SK-N-SH (cell line): ENCODE data around the gene BTBD16.

Experiments
- CTCF ChIP-seq: fragments of 200-600 bp; sonication (generic); IDR thresholded peaks from 2 replicates; pipeline ENCODE4 v1.6.1; 2017; ENCODE audit warnings: antibody characterized with exemption, mild to moderate bottlenecking, moderate library complexity
- FOXM1 ChIP-seq: IDR thresholded peaks from 2 replicates; pipeline ENCODE4 v1.4.0; 2012; ENCODE audit warnings: low read depth, mild to moderate bottlenecking
- NFIC ChIP-seq: IDR thresholded peaks from 2 replicates; pipeline ENCODE4 v1.4.0; 2012; ENCODE audit warnings: borderline replicate concordance
- RCOR1 ChIP-seq: fragments of 150-350 bp; IDR thresholded peaks from 2 replicates; pipeline ENCODE4 v1.6.1; 2017; ENCODE audit warnings: antibody characterized with exemption, low read length
- RXRA ChIP-seq: IDR thresholded peaks from 2 replicates; pipeline ENCODE4 v1.4.0; 2012; ENCODE audit warnings: low read depth, mild to moderate bottlenecking, borderline replicate concordance
- SMC3 ChIP-seq: IDR thresholded peaks from 2 replicates; pipeline ENCODE4 v1.6.1; 2012; ENCODE audit warnings: low read depth, low read length, improper control_type of control experiment
- TAF1 ChIP-seq: IDR thresholded peaks from 2 replicates; pipeline ENCODE4 v1.6.1; 2012; ENCODE audit warnings: low read depth, mild to moderate bottlenecking, low read length, moderate library complexity, borderline replicate concordance
- TCF12 ChIP-seq: IDR thresholded peaks from 2 replicates; pipeline ENCODE4 v1.4.0; 2012
- USF2 ChIP-seq: fragments of 150-350 bp; IDR thresholded peaks from 2 replicates; pipeline ENCODE4 v1.6.1; 2017; ENCODE audit warnings: antibody characterized with exemption, low read length, low read depth, borderline replicate concordance
- YY1 ChIP-seq: IDR thresholded peaks from 2 replicates; pipeline ENCODE4 v1.4.0; 2012; ENCODE audit warnings: low read depth, mild to moderate bottlenecking

- TF ChIP-seq CTCF, result no peak
- no peak for TF ChIP-seq RXRA
- TF ChIP-seq TAF1, result no peak
- TF ChIP-seq FOXM1, result no peak
- no peak for TF ChIP-seq NFIC
- TF ChIP-seq SMC3, result no peak
- no peak for TF ChIP-seq RCOR1
- no peak for TF ChIP-seq YY1
- no peak for TF ChIP-seq USF2
- TF ChIP-seq TCF12, result no peak
These were observed 9.5 kb upstream of the BTBD16 start for GRCh38 chr10:122261584-122261983.
